Stimulated activated CD8-positive, alpha-beta memory T cell treated with anti-CD3 and anti-CD28 coated beads, Interleukin-15, amount 100 ng/mL, for 24 hours (primary cell): ENCODE measurements around the gene ZNF892.

Experiments
- DNase-seq: peaks from one replicate; pipeline ENCODE4 v3.0.0-alpha.2; 2020; ENCODE audit warnings: low read depth

The ZNF892 gene

DNA sequence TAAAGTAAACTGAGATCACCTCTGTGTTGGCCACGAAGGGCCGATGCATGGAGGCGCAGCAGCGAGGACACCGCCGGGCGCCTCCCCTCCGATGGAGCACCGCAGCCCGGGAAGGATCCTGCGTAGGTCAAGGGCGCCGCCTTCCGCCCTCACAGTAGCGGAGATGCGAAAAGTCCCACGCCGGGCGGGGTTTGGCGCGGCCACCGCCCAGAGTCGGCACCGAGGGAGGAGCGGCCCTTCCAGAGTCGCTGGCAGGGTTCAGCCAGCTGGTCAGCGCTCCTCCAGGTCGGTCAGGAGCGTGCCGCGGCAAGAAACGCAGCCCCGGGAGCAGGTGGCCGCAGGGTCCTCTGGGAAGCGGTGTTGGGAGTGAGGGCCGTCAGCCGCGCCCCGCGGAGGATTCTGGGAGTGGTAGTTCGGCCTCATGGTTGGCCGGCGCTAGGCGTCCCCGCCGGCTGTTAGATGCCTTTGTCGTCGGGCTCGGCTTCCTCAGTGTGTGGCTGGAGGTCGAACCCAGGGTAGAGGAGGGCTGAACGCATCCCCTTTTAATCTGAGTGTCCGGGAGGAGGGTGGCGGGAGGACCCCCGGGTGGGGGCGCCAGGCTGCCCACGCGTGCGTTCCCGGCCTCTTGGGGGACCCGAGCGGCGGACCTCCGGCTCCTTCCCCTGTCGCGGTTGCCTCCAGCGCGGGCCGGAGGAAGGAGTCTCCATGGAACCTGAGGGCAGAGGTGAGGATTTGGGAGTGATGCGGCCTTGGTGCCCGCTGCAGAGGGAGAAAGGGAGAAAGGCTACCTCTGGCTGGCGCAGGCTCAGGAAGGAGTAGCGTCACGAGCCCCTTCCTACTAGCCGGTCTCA is at the start of gene ZNF892:
ZNF892 (plus strand) TSS at position 411 of the 851 bp plus-strand sequence; CDS start at position 706, 295 bp downstream.
- peak; percentile 53 for DNase-seq

GRCh38 chr2:95158441-95158840 is 48.9 kb upstream of the ZNF892 start:
- no peak for DNase-seq

DNA sequence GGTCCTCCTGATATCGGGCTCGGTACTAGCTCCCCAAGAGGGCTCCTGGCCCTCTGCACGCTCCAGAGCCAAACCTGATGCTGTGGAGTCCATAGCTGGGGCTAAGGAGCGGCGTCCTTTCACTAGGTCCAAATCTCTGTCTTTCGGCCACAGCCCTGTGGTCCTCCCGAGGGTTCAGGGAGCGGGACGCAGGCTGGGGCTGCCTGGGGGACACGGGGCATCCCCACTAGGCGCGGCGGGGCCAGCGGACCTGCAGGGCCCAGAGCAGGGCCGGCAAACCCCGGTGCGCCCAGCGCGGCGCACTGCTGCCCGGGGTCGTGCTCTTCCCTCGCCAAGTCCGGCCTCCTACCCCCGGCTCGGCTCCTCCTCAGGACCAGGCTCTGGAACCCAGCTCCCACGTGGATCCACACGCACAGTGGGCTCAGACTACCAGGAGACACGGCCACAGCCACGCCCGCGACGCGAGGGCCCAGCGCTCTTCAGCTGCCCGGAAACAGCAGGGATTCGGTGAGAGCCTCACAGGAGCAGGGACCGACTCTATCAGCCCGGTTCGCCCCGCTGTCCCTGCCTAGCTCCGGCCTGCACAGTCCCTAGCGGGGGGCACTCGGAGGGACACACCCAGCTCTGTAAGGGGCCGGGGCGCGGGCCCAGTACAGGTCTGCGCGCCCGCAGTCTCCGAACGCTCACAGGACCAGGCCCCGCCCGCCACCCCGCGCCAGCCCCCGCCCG is 48.3 kb upstream of the ZNF892 start:
- DNase-seq: no peak

DNA sequence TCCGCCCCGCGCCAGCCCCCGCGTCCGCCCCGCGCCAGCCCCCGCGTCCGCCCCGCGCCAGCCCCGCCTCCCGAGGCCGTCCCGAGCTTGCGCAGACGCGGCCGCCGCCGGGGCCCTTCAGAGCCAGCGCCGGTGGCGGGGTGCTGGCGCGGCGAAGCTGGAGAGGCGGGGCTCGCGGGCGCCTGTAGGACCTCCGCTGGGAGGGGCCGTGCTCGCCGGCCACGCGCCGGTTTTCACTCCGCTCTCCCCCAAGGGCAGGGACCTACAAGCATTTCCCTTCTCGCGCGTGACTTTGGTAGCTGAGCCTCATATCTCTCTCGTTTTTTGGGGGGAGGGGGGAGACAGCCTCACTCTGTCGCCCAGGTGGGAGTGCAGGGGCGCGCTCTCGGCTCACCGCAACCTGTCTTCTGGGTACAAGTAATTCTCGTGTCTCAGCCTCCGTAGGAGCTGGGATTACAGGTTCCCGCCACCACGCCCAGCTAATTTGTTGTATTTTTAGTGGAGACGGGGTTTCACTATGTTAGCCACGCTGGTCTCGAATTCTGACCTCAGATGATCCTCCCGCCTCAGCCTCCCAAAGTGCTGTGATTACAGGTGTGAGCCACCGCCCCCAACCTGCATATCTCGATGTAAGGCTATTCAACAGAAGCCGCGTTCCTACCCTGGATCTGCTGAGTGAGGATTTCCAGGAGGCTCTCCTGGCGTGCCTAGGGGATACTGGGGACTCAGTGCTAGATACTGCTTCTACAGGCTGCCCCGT is 47.5 kb upstream of the ZNF892 start, which contains the start of gene ZNF514:
ZNF514 (minus strand) TSS at position 159 of the 760 bp plus-strand sequence. CDS start 6,595 bp downstream, outside the sequence.
- peak; percentile 53 for DNase-seq

GRCh38 chr2:95165030-95165370 is 42.3 kb upstream of the ZNF892 start:
- no peak for DNase-seq

- DNase-seq: peak; percentile 96
Observed at GRCh38 chr2:95165371-95166064, 41.8 kb upstream of the ZNF892 start, which contains the start of gene ZNF2. Gene ZNF2 (plus strand): TSS chr2:95165809. CDS start chr2:95176227, 10,418 bp downstream.

- DNase-seq: no peak
Observed at GRCh38 chr2:95166065-95166763, 41.1 kb upstream of the ZNF892 start.

DNA sequence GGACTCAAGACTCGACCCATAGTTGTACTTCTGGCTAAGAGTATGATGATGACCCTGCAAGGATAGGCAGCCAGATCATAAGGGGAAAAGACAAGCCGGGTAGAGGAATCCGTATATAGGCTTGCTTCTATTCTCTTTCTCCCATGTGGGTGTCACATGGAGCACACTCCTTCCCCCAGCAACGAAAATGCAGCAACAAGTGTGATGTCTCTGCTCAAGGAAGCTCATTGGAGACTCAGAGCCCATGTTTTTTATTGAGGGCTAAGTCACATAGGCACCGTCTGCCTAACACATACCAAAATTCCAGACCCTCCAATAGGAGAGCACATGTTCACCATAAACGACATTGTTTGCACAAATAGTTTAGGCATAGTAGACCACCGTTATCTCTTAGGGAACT is 35.4 kb upstream of the ZNF892 start:
- no peak for DNase-seq

DNA sequence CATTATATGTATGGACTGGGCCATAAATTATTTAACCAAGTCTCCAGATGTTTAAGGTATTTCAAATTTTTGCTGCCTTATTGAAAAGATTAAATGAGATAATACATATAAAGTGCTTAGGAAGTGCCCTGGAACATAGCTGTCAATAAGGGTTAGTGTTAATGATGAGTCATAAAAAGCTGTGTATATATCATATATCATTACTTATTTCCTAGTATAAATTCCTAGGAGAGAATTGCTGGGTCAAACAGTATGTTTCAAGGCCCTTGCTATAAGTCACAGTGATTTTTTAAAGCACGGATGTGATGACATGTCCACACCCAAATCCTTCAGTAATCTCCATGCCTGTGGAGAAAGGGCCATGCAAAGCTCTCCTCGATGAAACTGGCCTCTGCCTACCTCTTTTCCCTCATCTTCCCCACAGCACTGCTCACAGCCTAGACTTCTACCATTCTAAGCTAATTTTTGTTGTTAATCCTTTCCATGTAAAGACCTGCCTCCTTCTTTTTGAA is 33.2 kb upstream of the ZNF892 start:
- DNase-seq: no peak

GRCh38 chr2:95179451-95179850 is 27.9 kb upstream of the ZNF892 start:
- DNase-seq: no peak

- DNase-seq: no peak
Observed at GRCh38 chr2:95181774-95182173, 25.5 kb upstream of the ZNF892 start.

- no peak for DNase-seq
Observed at GRCh38 chr2:95185197-95185596, 22.1 kb upstream of the ZNF892 start.

DNA sequence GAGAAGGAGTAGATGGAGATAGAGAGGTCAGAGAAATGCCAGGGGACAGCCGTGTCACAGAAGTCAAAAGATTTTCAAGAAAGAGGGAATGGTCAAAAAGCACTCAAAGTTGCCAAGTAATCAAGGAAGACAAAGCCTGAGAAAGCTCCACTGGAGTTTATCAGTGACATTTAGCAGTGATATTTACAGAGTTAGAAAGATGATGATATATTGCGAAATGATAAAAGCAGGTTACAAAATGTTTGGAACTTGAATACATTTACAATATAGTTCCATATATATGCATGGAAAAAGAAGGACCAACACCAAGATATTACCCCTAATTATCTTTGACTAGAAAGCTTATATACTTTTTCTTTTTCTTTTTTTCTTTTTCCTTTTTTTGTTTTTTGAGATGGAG is 21.3 kb upstream of the ZNF892 start:
- no peak for DNase-seq

DNA sequence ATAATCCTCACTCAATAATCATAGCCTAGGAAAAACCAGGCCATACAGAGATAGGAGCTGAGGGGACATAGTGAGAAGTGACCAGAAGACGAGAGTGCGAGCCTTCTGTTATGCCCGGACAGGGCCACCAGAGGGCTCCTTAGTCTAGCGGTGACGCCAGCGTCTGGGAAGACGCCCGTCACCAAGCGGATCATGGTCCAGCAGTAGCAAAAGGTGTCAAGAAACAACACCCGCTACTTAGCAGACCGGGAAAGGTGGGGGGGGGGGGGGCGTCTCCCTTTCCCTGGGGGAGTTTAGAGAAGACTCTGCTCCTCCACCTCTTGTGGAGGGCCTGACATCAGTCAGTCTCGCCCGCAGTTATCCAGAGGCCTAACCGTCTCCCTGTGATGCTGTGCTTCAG is 14.4 kb upstream of the ZNF892 start:
- DNase-seq: peak; percentile 13

GRCh38 chr2:95203911-95204310 is 3.4 kb upstream of the ZNF892 start:
- DNase-seq: no peak

DNA sequence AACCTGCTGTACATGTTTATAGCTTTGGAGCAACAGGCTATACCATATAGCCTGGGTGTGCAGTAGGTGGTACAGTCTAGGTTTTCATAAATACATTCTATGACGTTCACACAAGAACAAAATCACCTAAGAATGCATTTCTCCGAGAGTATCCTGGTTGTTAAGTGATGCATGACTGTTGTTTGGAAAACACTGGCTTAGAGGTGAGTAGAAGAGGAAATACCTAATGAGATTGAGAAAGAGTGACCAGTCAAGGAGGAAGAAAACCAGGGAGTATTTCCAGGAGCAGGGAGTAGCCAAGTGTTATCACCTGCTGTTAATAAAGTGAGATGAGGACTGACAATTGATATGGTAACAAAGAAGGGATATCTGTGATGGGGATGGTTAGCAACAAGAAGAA is 2.9 kb upstream of the ZNF892 start:
- DNase-seq: no peak

GRCh38 chr2:95206096-95206495 is 1.2 kb upstream of the ZNF892 start:
- no peak for DNase-seq

DNA sequence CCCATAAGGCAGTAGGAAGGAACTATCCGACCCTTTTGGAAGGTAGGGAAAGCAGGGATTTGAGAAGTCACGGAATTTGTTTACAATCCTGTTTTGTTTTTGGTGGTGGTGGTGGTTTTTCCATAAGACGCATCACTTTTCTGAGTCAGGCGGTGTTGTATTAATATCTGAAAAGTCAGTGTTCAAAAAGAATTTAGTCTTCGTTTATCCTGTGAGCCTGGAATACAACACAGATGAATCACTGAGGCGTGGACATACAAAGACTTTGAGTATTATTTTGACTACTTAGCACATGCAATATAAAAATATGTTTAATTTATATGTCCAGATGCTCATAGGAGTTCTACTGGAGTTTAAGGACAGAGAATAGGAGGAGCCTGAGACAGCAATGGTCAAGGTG is 785 bp downstream of the ZNF892 start:
- no peak for DNase-seq

DNA sequence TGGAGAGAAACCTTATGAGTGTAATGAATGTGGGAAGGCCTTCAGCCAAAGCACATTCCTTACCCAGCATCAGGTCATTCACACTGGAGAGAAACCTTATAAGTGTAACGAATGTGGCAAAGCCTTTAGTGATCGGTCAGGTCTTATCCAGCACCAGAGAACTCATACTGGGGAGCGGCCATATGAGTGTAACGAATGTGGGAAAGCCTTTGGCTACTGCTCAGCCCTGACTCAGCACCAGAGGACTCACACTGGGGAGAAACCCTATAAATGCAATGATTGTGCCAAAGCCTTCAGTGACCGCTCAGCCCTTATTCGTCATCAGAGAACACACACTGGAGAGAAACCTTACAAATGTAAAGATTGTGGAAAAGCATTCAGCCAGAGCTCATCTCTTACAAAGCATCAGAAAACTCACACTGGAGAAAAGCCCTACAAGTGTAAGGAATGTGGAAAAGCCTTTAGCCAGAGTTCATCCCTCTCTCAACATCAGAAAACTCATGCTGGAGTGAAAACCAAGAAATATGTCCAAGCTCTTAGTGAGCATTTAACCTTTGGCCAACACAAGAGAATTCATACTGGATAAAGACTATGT is 7.8 kb downstream of the ZNF892 start:
- DNase-seq: no peak

DNA sequence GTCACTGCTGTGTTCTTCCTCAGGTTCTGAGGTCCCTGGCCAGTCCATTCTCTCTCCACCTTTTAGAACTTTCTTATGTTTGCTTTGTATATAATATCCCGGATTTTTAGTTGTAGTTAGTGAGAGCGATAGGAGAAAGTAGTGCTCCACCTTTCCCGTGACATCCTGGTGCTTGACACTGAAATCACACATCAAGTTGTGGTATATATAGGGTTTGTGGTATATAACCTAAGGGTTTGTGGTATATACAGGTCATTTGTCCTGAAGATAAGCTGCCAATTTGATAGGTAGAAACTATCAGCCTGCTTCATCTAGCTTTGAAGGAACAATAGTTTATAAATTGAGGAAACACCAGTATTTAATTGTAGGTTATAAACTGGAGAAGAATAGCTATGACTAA is 13.1 kb downstream of the ZNF892 start:
- no peak for DNase-seq

- no peak for DNase-seq
Observed at GRCh38 chr2:95225658-95226057, 18.3 kb downstream of the ZNF892 start.
